GM12864 (cell line): ENCODE measurements around the gene ANKRD42.
A peak's percentile ranks its signal among the peaks of the same experiment; 100 is the strongest.

Experiments
- DNase-seq: peaks from one replicate; pipeline ENCODE4 v3.0.0-alpha.2; 2011; ENCODE audit warnings: low read depth
- H3K4me3 ChIP-seq: 2 replicates; pipeline ENCODE4 v1.5.1; 2011; ENCODE audit warnings: mild to moderate bottlenecking, low read depth, low read length, control low read depth
- TF ChIP-seq, protein P1 (sequence below): IDR thresholded peaks from 2 replicates; pipeline ENCODE4 v1.5.1; 2011; ENCODE audit warnings: low read depth, mild to moderate bottlenecking, moderate library complexity, low read length, control low read depth, inconsistent platforms; ENCODE audit errors: missing control alignments

Gene ANKRD42

GRCh38 chr11:83191986-83192385, 1.5 kb upstream of the ANKRD42 start:
- no peak overlapping the region; the same call in 1 of the 2 replicates for H3K4me3 ChIP-seq
- no peak for DNase-seq
- TF ChIP-seq, protein P1, sequence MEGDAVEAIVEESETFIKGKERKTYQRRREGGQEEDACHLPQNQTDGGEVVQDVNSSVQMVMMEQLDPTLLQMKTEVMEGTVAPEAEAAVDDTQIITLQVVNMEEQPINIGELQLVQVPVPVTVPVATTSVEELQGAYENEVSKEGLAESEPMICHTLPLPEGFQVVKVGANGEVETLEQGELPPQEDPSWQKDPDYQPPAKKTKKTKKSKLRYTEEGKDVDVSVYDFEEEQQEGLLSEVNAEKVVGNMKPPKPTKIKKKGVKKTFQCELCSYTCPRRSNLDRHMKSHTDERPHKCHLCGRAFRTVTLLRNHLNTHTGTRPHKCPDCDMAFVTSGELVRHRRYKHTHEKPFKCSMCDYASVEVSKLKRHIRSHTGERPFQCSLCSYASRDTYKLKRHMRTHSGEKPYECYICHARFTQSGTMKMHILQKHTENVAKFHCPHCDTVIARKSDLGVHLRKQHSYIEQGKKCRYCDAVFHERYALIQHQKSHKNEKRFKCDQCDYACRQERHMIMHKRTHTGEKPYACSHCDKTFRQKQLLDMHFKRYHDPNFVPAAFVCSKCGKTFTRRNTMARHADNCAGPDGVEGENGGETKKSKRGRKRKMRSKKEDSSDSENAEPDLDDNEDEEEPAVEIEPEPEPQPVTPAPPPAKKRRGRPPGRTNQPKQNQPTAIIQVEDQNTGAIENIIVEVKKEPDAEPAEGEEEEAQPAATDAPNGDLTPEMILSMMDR = no peak

DNA sequence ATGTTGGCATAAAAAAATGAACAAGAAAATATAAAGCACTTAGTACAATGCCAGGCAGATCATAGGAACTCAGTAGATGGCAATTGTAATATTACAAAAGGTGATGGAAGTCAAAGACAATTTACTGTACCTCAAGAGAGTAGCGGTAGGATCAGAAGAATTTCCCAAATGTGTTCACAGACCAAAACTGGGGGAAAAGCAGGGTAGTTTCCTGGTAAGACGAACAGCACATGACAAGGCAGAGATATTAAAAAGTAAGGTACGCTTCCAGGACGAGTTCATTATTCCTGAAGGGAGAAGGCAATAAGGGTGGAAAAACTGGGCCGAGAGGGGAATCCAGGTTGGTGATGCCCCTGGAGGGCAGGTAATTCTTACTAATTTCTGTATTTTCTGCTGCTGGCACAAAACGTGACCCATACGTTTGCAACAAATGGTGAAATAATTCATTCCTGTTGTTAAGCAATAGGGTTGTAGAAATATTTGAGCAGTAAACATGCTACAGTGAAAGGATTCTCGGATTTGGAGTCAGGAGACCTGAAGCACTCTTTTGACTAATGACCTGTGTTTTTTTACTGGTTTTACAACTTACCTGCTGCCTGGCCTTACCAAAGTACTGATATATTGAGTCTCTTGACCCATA, 786 bp upstream of the ANKRD42 start:
- peak overlapping the region; percentile 62 for H3K4me3 ChIP-seq
- TF ChIP-seq, protein P1 = no peak
- DNase-seq = no peak

DNA sequence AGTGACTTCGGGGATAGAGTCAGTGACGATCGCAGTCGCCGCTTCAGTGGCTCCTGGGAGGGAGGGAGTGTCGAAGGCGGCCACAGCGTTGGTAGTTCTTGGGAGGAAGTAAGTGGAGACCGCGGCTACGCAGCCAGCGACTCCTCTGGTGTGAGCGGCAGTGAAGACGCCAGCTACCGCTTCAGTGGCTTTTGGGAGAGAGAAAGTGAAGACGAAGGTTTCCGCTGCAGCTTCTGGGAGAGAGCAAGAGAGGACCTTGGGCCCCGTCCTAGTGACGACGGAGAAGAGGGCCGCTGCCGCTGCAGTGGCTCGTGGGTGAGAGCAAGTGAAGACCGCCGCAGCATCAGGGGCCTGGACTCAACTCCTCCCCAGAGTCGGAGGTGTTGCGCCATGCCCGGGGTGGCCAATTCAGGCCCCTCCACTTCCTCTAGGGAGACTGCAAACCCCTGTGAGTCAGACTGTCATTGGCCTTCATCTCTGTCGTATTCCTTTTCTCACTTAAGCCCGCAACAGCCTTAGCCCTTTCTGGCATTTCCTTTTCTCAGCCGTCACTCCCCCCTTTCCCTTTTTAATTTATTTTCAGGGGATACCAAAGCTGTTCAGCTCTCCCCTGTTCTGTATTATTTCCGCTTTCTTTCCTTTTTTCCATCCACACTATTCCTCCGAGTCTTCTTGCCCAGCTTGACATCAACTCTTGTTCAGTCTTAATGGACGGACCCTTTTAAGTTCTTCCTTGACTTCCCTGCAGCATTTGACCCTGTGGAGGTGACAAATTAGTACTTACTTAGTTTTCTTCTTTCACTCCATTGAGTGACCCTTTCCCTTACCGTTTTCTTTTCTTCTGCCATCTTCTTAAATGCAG, 1.0 kb downstream of the ANKRD42 start:
- peak overlapping the region; percentile 62 for H3K4me3 ChIP-seq
- DNase-seq = peak; percentile 34
- TF ChIP-seq, protein P1 = no peak

GRCh38 chr11:83195143-83195466, 1.6 kb downstream of the ANKRD42 start:
- peak overlapping the region; percentile 62 for H3K4me3 ChIP-seq
- TF ChIP-seq, protein P1 = peak; percentile 7
- DNase-seq = no peak

DNA sequence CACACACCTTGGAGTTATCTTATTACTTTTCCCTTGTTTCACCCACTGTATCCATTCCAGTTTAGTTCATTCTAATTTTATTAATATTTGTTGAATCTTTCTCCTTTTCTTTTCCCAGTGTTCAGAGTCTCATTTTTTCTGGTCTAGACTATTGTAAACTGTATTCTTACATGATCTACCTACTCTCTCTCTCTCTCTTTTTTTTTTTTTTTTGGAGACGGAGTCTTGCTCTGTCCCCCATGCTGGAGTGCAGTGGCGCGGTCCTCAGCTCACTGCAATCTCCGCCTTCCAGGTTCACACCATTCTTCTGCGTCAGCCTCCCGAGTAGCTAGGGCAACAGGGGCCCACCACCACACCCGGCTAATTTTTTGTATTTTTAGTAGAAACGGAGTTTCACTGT, 2.1 kb downstream of the ANKRD42 start:
- TF ChIP-seq, protein P1 = no peak
- no peak overlapping the region for H3K4me3 ChIP-seq
- DNase-seq = no peak

DNA sequence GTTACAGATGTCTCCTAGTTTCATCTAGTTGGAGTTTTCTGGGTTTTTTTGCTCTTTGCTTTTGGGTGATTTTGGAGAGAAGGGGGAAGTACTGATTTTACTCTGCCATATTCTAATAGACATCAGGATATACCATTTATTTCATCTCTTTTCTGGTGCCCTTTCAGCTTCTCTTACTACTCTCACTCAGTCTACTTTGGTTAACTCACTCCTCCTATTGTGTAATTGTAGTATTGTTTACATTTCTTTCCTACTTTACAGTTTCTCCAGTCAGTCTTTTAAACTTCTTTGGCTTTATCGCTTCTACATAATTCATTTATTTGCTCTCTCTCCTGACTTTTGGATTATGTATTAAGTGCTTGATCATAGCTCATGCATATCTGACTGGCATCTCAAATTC, 6.5 kb downstream of the ANKRD42 start:
- H3K4me3 ChIP-seq = no peak overlapping the region
- DNase-seq = no peak
- TF ChIP-seq, protein P1 = no peak

DNA sequence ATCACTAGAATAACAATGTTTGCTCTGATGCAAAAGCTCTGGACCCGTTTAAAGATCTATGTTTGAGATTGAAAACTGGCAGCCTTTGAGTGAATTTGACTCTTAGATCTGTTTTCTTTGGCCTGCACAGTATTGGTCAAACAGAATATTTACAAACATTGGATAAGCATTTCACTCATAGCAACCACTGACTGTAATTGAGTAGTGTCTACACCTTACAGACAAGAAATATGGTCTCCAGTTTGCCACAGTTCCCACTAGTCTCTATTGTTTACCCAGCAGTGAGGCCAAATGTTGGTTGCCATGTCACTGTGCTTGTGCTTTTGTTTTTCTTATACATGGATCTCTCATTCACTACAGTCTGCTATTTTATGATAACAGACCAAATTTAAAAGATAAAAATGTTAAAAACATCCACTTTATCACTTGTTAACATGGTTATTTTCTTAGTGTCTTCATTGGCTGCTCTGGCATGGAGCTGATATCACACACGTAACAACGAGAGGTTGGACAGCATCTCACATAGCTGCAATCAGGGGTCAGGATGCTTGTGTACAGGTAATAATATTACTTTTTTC, 12.2 kb downstream of the ANKRD42 start:
- DNase-seq = no peak
- H3K4me3 ChIP-seq = no peak overlapping the region
- TF ChIP-seq, protein P1 = no peak
